COLO668 (cell line): ENCODE data around the gene CCT5.

ENCODE experiments used
- DNase-seq: peaks from one replicate; lab custom pipeline; 2025; ENCODE audit not compliant: unreplicated experiment; lab: John Stamatoyannopoulos, UW

The CCT5 gene

DNA sequence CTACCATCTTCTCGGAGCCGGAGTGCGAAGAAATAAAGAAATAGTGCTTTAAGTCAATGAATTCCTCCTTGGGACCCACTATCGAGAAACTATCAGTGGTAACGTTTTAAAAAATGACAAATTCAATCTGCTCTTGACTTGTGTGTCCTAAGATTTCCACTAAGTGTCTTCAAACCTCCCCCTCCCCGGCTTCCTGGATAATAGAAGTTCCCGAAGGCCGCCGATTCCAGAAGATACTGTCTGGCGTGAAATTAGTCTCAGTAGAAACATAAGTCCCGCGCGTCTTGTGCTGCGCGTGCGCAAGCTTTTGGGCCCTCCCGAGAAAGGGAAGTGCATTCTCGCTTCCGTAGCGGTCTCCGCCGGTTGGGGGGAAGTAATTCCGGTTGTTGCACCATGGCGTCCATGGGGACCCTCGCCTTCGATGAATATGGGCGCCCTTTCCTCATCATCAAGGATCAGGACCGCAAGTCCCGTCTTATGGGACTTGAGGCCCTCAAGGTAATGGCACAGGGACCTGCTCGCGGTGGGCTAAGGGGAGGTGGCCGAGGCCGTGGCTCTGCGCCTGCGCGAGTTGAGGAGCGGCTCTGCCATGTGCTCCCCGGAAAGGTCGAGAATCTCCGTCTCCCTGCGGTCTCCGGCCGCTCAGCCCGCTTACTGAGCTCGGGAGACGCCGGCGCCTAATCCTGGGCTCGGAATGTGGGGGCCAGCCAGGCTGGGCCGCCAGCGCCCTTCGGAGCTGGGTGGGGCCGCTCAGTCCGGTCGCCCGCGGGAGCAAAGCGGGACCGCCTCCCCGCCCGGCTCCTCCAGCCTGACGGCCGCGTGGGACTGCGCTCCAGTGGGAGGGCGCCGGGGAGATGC is at the start of gene CCT5:
Gene CCT5 (plus strand): TSS at position 333 of the 858 bp plus-strand sequence. CDS start 61 bp downstream, at position 394.
- DNase-seq: peak; percentile 97

GRCh38 chr5:10201223-10201868 is 48.7 kb upstream of the CCT5 start:
- DNase-seq: no peak

GRCh38 chr5:10202089-10202910 is 47.8 kb upstream of the CCT5 start:
- DNase-seq: no peak

GRCh38 chr5:10209004-10209403 is 41.1 kb upstream of the CCT5 start:
- DNase-seq: no peak

DNA sequence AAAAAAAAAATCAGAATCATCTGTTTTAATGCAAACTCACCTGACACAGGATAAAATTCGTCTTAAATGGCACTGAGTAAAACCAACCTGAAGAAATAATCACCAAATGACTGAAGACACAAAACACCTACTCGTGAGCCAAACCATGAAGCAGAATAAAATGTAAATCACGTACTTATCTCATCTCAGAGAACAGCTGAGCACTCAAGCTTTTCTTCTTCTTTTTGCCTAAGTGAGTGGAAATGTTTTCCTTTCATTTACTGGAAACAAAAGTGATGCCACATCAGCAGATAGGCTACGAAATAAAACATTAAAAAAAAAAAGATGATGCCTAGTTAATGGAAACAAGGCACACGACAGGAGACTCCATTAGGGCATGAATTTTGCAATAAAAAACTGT is 36.8 kb upstream of the CCT5 start:
- DNase-seq: no peak

GRCh38 chr5:10214041-10214440 is 36.0 kb upstream of the CCT5 start:
- no peak for DNase-seq

- DNase-seq: no peak
Measured at GRCh38 chr5:10215366-10215765, 34.7 kb upstream of the CCT5 start.

DNA sequence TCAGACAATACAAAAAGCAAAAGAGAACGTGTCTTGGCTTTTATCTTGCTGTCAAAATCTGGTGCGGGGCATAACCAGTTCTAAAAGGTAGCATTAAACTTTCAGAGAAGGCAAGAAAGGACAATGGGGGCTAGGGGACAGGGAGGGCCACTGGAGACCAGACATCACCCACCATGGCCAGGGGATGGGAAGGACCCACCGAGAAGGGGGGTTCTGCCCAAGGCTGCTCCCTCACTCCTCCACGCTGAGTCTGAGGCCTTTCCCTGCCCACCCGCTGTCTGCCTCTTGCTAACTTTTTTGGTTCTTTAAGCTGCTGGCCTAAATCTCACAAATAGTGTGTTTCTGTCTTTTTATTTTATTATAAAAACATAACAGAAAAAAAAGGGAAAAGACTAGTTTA is 34.0 kb upstream of the CCT5 start:
- no peak for DNase-seq

DNA sequence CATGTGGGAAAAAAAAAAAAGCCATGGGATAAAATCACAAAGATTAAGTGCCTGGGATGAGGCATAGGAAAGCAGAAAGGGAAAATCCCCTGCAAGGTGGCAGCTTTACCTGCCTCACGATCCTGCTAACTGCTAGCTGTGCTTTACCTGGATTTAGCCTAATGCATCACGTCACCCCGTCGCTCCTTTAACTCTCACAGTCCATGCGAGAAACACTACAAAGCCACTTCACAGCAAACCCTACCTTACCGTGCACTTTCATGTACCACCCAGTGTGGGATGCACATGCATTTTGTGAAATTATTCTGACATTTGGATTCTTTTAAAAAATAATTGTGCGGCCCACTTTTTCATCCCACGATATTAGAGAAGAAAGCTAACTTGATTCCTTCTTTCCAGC is 31.4 kb upstream of the CCT5 start:
- no peak for DNase-seq

DNA sequence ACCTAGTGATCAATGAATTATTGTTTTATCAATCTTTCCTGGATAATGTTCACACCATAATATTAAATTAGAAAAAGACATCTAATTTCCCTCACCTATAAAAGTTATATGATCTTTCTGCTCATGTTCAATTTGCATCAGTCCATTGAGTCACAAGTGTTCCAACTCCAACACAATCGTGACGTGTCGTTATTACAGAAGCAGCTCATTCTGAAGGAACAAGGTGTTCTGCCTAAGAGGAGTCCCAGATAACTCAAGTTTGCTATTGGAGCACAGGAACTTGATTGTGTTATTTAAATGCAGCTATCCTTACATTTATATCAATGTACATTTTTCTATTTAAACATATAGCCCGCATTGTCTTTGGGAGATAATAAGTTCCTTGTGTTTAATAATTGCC is 31.0 kb upstream of the CCT5 start:
- no peak for DNase-seq

DNA sequence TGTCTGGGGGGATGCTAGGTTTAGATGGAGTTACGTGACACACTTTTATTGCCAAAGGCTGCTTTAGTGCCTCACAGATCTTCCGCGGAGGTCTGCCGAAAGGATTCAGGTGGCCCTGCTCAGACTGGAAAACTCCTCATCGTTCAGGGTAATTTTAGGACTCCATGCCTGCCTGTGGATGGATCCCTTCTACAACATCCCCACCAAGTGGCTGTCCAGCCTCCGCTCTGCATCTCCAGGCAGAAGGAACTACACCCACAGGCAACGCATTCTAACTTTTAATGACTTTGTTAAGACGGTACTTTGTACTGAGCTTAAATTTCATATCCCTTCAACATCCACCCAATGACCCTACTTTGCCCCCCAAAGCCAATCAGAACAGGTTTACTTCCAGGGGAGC is 29.8 kb upstream of the CCT5 start:
- DNase-seq: no peak

DNA sequence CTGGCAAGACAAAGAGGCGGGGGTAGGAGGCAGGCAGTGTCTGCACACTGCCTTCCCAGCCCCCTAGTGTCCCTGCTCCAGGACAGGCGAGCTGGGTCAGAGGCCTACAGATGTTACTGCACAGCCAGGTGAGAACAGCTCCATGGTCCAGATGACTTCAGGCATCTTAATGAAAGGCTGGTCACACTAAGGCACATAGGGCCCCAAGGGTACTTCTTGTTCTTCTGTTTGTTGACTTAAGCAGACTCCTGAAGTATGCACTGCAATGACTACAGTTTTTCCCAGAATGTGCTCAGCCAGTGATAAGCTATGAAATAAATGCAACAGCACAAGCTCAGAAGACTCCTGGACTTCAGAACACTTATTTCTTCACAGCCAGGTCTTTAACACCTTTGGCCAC is 27.8 kb upstream of the CCT5 start:
- no peak for DNase-seq

DNA sequence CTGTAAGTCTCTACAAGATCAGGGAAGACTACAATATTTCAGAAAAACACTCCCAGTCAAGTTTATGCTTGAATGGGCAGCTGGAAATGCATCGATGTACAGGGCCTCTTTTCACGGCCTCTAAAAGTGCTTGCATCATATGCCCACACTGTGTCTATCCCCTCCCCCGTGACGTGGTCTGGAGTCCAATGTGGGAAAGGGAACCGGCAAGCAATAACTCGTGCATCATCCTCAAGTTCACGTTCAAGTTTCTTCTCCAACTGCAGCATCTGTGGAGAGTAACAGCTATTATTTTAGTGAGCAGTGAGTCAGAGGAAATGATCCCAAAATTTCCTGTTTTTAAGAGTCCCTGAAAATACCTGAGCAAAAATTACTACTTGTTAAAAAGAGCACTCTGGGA is 22.7 kb upstream of the CCT5 start:
- no peak for DNase-seq

DNA sequence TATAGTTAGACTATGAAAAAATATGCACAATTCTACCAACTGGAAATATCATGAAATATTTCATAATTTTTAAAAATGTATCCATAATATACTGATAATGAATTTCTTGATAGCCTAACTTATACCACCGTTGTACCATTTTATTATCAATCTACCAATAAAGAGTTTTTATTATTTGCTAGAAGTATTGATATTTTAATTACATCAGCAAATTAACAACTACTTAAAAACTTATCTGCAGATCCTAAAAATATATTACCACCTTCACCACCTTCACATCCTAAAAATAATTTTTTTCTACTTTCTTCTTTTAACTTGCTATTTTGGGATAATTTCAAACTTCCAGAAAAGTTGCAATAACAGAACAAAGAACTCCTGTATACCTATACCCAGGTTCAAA is 21.8 kb upstream of the CCT5 start:
- DNase-seq: no peak

DNA sequence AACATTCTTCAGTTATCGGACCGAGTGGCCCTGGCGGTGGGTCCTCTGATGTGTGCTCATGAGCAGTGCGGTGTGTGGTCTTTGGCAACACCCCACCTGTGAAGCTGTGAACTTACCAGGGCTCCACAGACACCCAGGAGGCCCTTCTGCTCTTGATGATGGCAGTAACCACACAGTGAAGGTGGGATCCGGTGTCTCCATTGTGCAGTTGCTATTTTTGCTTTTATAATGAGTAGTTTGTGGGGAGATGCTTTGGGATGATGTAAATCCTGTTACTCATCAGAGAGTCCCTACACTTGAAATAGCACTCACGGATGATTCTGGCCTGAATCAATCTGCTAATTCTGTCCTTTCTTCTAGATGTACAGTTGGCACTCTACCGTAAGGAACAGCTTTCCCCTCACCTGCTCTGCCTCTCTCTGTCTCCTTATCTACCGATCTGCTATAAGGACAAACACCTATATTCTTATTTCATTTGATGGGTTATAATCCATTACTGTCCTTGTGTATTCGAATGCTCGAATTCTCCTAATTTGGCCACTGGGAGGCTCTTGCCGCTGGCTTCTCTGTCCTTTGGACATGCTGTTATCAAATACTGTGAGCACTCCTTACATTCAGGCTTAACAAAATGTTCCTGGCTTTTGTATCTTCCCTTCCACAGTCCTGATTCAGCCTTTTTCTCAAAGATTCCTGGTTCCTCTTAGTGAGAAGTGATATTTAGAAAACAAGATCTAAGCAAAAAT is 20.6 kb upstream of the CCT5 start:
- no peak for DNase-seq

DNA sequence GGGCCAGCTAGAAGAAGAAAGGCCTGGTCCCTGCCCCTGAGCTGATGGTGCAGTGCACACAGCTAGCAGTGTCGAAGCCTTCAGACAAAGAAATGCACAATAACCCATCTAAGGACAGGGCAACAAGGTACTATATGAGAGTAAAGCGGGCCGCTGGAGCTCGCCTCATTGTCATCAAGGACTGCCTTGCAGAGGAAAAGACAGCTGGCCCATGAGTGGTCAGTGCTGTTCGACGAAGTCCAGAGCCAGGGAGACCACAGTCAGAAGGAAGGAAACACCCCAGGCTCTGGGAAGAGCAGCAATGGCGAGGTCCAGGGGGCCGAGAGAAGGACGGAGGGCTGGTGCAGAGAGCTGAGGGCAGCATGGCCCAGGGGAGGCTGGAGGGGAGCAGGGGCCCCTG is 17.7 kb upstream of the CCT5 start:
- no peak for DNase-seq

- no peak for DNase-seq
Measured at GRCh38 chr5:10233011-10233410, 17.1 kb upstream of the CCT5 start.

- DNase-seq: peak; percentile 35
Measured at GRCh38 chr5:10233505-10233904, 16.6 kb upstream of the CCT5 start.

GRCh38 chr5:10235350-10235749 is 14.7 kb upstream of the CCT5 start:
- DNase-seq: no peak

DNA sequence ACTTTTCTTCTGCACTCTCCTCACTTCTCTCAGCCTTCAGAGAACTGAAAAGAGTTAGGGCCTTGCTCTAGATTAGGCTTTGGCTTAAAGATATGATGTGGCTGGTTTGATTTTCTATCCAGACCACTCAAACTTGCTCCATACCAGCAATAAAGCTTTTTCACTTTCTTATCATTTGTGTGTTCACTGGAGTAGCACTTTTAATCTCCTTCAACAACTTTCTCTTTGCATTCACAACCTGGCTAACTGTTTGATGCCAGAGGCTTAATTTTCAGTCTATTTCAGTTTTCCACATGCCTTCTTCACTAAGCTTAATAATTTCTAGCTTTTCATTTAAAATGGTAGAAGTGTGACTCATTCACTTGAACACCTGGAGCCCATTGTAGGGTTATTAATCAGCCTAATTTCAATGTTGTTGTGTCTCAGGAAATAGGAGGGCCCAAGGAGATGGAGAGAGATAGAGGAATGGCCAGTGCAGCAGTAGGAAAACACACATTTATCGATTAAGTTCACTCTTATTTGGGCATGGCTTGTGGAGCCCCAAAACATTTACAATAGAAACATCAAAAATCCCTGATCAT is 6.3 kb upstream of the CCT5 start:
- no peak for DNase-seq
